ENCODE measurements around the gene NUP93. TPM values are rescaled to one million over a fixed set of nuclear protein-coding genes. Genes with fewer than 3 reads are reported as not detected.

Gene NUP93
- total RNA-seq, 4 donors from 2014 or later, result 12.9 to 30.7 (median 23.0) TPM

GRCh38 chr16:56823081-56823733 lies 93.3 kb downstream of the NUP93 start:
- Histone ChIP-seq H3K4me3 (no peak overlapping the region), H3K27me3 (no peaks in the 10 kb centered on the region), H3K9me3 (no peaks in the 10 kb centered on the region), H3K36me3 (peaks cover 0 to 13% of the 10 kb centered on the region in 2 donors), H3K27ac (no peak overlapping the region), H3K4me1 (peaks cover 0 to 3% of the 10 kb centered on the region in 2 donors)
- TF ChIP-seq POLR2A (IDR thresholded peaks at IDR 0.05) (no peak), CTCF (IDR thresholded peaks at IDR 0.05 in 4 of 5, conservative IDR thresholded peaks at IDR 0.05 in 1 of 5) (no peak)
- no peak for DNase-seq
- ATAC-seq, result no peak
- intact Hi-C loops (cut with DNase I; ENCODE audit: low total_unique reads), result no loop called here
- in situ Hi-C loops (cut with MboI; ENCODE audit: low sequenced_read_pairs in 4 of 4), result no loop called here

DNA sequence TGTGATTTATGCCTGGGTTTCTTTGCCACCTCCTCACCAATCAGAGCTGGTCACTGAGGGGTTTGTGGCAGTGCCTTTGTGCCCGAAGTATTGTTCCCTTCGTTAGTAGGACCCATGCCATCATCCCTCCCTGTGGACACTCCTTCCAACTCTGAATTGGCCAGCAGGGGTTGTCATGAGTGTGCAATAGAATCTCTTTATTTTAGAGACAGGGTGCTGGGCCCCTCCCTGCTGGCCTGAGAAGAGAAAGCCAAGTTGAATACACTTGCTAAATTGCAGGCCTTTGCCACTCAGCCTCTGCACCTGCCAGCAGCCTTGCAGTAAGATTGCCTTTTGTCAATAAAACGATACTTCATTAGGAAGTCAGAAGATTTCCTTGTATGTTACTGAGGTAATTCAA lies 94.4 kb downstream of the NUP93 start:
- Histone ChIP-seq H3K27ac (no peak overlapping the region), H3K27me3 (no peaks in the 10 kb centered on the region), H3K9me3 (no peaks in the 10 kb centered on the region), H3K4me3 (no peak overlapping the region), H3K4me1 (peaks cover 0 to 3% of the 10 kb centered on the region in 2 donors), H3K36me3 (peaks cover 0 to 13% of the 10 kb centered on the region in 2 donors)
- intact Hi-C loops (cut with DNase I; ENCODE audit: low total_unique reads), result no loop called here
- TF ChIP-seq POLR2A (IDR thresholded peaks at IDR 0.05) (no peak), CTCF (IDR thresholded peaks at IDR 0.05 in 4 of 5, conservative IDR thresholded peaks at IDR 0.05 in 1 of 5) (peak in 1 of 5 experiments; percentile 12)
- ATAC-seq (peak; percentile 56 to 85), DNase-seq (peak in 1 of 2 donors; percentile 50)
- in situ Hi-C loops (cut with MboI; ENCODE audit: low sequenced_read_pairs in 4 of 4), result no loop called here

- no peaks in the 10 kb centered on the region for H3K9me3 ChIP-seq
- peaks cover 0 to 10% of the 10 kb centered on the region in 2 donors for H3K36me3 ChIP-seq
- TF ChIP-seq CTCF (IDR thresholded peaks at IDR 0.05 in 4 of 5, conservative IDR thresholded peaks at IDR 0.05 in 1 of 5) (no peak), POLR2A (IDR thresholded peaks at IDR 0.05) (no peak)
- no peak for DNase-seq
- no peaks in the 10 kb centered on the region for H3K27me3 ChIP-seq
- no peak for ATAC-seq
- H3K27ac ChIP-seq, result no peak overlapping the region
- intact Hi-C loops (cut with DNase I; ENCODE audit: low total_unique reads), result no loop called here
- in situ Hi-C loops (cut with MboI; ENCODE audit: low sequenced_read_pairs in 4 of 4), result no loop called here
- H3K4me3 ChIP-seq, result no peak overlapping the region
- H3K4me1 ChIP-seq, result peaks cover 0 to 3% of the 10 kb centered on the region in 2 donors
These were observed 94.9 kb downstream of the NUP93 start for GRCh38 chr16:56824804-56825203.

DNA sequence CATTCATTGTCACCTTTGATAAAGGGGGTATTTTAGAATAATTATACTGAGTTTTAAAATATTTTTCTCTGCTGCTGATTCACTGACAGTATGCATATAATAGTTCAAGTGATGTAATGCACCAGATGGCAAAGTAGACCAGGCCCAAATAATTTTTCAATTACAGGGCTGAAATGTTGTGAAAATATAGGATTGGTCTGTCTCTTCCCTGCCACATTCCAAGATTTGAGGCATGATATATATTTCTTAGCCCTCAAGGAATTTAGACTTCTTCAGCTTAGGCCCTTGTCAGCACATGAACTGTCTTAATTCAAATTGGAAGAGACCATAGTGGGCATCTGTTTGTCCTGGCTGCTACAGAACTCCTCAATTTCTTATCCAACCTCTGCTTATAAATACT lies 95.9 kb downstream of the NUP93 start:
- Histone ChIP-seq H3K27ac (no peak overlapping the region), H3K9me3 (no peaks in the 10 kb centered on the region), H3K4me3 (no peak overlapping the region), H3K4me1 (peaks cover 0 to 3% of the 10 kb centered on the region in 2 donors), H3K27me3 (no peaks in the 10 kb centered on the region), H3K36me3 (peaks cover 0 to 9% of the 10 kb centered on the region in 2 donors)
- no peak for TF ChIP-seq CTCF (IDR thresholded peaks at IDR 0.05 in 4 of 5, conservative IDR thresholded peaks at IDR 0.05 in 1 of 5)
- TF ChIP-seq POLR2A (IDR thresholded peaks at IDR 0.05), result no peak
- ATAC-seq (no peak), DNase-seq (no peak)
- intact Hi-C loops (cut with DNase I; ENCODE audit: low total_unique reads), result no loop called here
- in situ Hi-C loops (cut with MboI; ENCODE audit: low sequenced_read_pairs in 4 of 4), result no loop called here

DNA sequence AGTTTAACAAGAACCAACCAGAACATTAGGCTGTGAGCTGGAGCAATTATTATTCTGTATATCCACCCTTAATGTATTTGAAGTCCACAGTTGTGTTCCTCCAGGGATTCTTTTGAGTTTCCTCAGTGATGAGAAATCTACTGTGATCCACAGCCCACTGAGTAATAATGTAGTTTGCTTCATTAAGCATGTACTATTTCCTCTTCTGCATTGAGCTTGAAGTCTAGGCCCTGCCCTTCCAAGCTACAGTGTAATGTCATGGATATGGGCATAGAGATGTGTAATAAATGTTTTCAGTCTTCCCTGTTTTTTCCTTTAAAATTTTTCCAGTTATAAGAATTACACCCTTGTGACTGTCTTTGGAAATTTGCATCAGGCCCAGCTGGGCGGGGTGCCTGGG lies 98.7 kb downstream of the NUP93 start:
- H3K9me3 ChIP-seq, result no peaks in the 10 kb centered on the region
- peaks cover 0 to 24% of the 10 kb centered on the region in 2 donors for H3K36me3 ChIP-seq
- ATAC-seq, result no peak
- no peak for TF ChIP-seq POLR2A (IDR thresholded peaks at IDR 0.05)
- no peak for TF ChIP-seq CTCF (IDR thresholded peaks at IDR 0.05 in 4 of 5, conservative IDR thresholded peaks at IDR 0.05 in 1 of 5)
- intact Hi-C loops (cut with DNase I; ENCODE audit: low total_unique reads), result no loop called here
- DNase-seq, result no peak
- in situ Hi-C loops (cut with MboI; ENCODE audit: low sequenced_read_pairs in 4 of 4), result no loop called here
- peaks cover 0 to 3% of the 10 kb centered on the region in 2 donors for H3K4me1 ChIP-seq
- H3K27ac ChIP-seq, result no peak overlapping the region
- no peaks in the 10 kb centered on the region for H3K27me3 ChIP-seq
- no peak overlapping the region for H3K4me3 ChIP-seq
